K562 (cell line): ENCODE data around the gene ANKRD13A. TPM values are rescaled to one million over a fixed set of nuclear protein-coding genes. Genes with fewer than 3 reads are reported as not detected.

ENCODE experiments used
- C11orf30 ChIP-seq: fragments of 450-650 bp; IDR thresholded peaks from 2 replicates; pipeline ENCODE4 v1.6.1; 2016; ENCODE audit warnings: low read depth, mild to moderate bottlenecking
- CHD2 ChIP-seq: IDR thresholded peaks from 2 replicates; pipeline ENCODE4 v1.6.1; 2011; ENCODE audit warnings: low read depth, low read length
- CREB3 ChIP-seq: fragments of 450-650 bp; conservative IDR thresholded peaks from 2 replicates; pipeline ENCODE4 v1.6.1; 2016; ENCODE audit warnings: missing genetic modification characterization, low read depth, mild to moderate bottlenecking, missing compliant biosample characterization, moderate library complexity
- CTBP1 ChIP-seq: fragments of 450-650 bp; IDR thresholded peaks from 2 replicates; pipeline ENCODE4 v1.6.1; 2016; ENCODE audit warnings: borderline replicate concordance
- EGR1 ChIP-seq: fragments of 450-650 bp; conservative IDR thresholded peaks from 2 replicates; pipeline ENCODE4 v1.6.1; 2017; ENCODE audit warnings: mild to moderate bottlenecking
- HES1 ChIP-seq: fragments of 450-650 bp; IDR thresholded peaks from 2 replicates; pipeline ENCODE4 v1.6.1; 2016; ENCODE audit warnings: low read depth, mild to moderate bottlenecking, moderate library complexity
- HIVEP1 ChIP-seq: fragments of 250-450 bp; sonication (Bioruptor Pico); IDR thresholded peaks from 2 replicates; pipeline ENCODE4 v1.4.0; 2020; ENCODE audit warnings: mild to moderate bottlenecking
- LEF1 ChIP-seq: fragments of 450-650 bp; IDR thresholded peaks from 2 replicates; pipeline ENCODE4 v1.6.1; 2016; ENCODE audit warnings: mild to moderate bottlenecking
- NCOA4 ChIP-seq: fragments of 450-650 bp; IDR thresholded peaks from 2 replicates; pipeline ENCODE4 v1.6.1; 2018; ENCODE audit warnings: mild to moderate bottlenecking; ENCODE audit not compliant: partially characterized antibody
- PATZ1 ChIP-seq: fragments of 250-450 bp; sonication (Bioruptor Pico); IDR thresholded peaks from 2 replicates; pipeline ENCODE4 v1.5.0; 2020; ENCODE audit warnings: mild to moderate bottlenecking, borderline replicate concordance
- RFX1 ChIP-seq: fragments of 450-650 bp; IDR thresholded peaks from 2 replicates; pipeline ENCODE4 v1.6.1; 2016; ENCODE audit warnings: mild to moderate bottlenecking, moderate library complexity
- SMAD1 ChIP-seq: fragments of 150-350 bp; IDR thresholded peaks from 2 replicates; pipeline ENCODE4 v1.6.1; 2014; ENCODE audit warnings: low read length, low read depth; ENCODE audit not compliant: partially characterized antibody
- TAF1 ChIP-seq: IDR thresholded peaks from 2 replicates; pipeline ENCODE4 v1.6.1; 2011; ENCODE audit warnings: mild to moderate bottlenecking, low read length, moderate library complexity; ENCODE audit not compliant: insufficient read depth, control insufficient read depth, severe bottlenecking; ENCODE audit errors: extremely low read depth
- ZEB2 ChIP-seq: fragments of 450-650 bp; IDR thresholded peaks from 2 replicates; pipeline ENCODE4 v1.6.1; 2016
- ZNF146 ChIP-seq: IDR thresholded peaks from one replicate; pipeline ENCODE4 v1.6.1; 2018; ENCODE audit warnings: missing compliant biosample characterization; ENCODE audit not compliant: unreplicated experiment
- ZNF217 ChIP-seq: sonication (generic); formaldehyde crosslinking; IDR thresholded peaks from 2 replicates; pipeline ENCODE4 v1.8.0; 2022; ENCODE audit warnings: mild to moderate bottlenecking, missing genetic modification reagents
- ZNF589 ChIP-seq: fragments of 200-800 bp; sonication (Bioruptor generic); IDR thresholded peaks from 2 replicates; pipeline ENCODE4 v1.6.1; 2016; ENCODE audit warnings: low read depth, missing genetic modification characterization, missing compliant biosample characterization
- ZNF764 ChIP-seq: fragments of 250-450 bp; sonication (Bioruptor Pico); IDR thresholded peaks from 2 replicates; pipeline ENCODE4 v1.4.0; 2020; ENCODE audit warnings: low read depth, mild to moderate bottlenecking, moderate library complexity
- ZZZ3 ChIP-seq: fragments of 450-650 bp; IDR thresholded peaks from 2 replicates; pipeline ENCODE4 v1.6.1; 2016; ENCODE audit warnings: antibody characterized with exemption, mild to moderate bottlenecking, moderate library complexity
- polyA plus RNA-seq, 8 experiments: library from polyadenylated mRNA; depleted of rRNA in 4 of 8; stranded (reverse) in 5 of 8; unstranded in 3 of 8; fragments of >200 nt; fragmentation: Nextera tagmentation in 2 of 8; fragmentation: Illumina TruSeq in 1 of 8; extraction: Ambion mirVana in 2 of 8; extraction: Trizol in 1 of 8; gene quantifications; 2 replicates each; pipeline versions ENCODE4 v1.2.1 to v1.2.3, GENCODE V29; 2011 to 2014; ENCODE audit warnings: inconsistent platforms in 1 of 8, missing spikeins in 1 of 8
- total RNA-seq, 7 experiments: library from RNA; depleted of rRNA in 6 of 7; stranded (reverse); fragments of >200 nt in 6 of 7; fragmentation: Illumina TruSeq in 2 of 7; extraction: Trizol in 2 of 7; gene quantifications; 2 replicates each; pipeline versions ENCODE4 v1.2.1 to v1.2.3, GENCODE V29; 2011 to 2021; ENCODE audit warnings: low replicate concordance in 1 of 7
- TF ChIP-seq, protein P1 (sequence below), 2 experiments: IDR thresholded peaks in 1 of 2; conservative IDR thresholded peaks in 1 of 2; 2 replicates each; pipeline ENCODE4 v1.6.1; 2016; ENCODE audit warnings: low read depth in 2 of 2, mild to moderate bottlenecking in 1 of 2, missing compliant biosample characterization in 1 of 2, missing genetic modification characterization in 1 of 2, moderate library complexity in 1 of 2

Gene ANKRD13A
- total and polyA plus RNA-seq, 9 of the 15 experiments (the other 6 are each of a cell fraction or from before 2014, with no cell fraction given): 5.0 to 55.0 (median 41.5) TPM

DNA sequence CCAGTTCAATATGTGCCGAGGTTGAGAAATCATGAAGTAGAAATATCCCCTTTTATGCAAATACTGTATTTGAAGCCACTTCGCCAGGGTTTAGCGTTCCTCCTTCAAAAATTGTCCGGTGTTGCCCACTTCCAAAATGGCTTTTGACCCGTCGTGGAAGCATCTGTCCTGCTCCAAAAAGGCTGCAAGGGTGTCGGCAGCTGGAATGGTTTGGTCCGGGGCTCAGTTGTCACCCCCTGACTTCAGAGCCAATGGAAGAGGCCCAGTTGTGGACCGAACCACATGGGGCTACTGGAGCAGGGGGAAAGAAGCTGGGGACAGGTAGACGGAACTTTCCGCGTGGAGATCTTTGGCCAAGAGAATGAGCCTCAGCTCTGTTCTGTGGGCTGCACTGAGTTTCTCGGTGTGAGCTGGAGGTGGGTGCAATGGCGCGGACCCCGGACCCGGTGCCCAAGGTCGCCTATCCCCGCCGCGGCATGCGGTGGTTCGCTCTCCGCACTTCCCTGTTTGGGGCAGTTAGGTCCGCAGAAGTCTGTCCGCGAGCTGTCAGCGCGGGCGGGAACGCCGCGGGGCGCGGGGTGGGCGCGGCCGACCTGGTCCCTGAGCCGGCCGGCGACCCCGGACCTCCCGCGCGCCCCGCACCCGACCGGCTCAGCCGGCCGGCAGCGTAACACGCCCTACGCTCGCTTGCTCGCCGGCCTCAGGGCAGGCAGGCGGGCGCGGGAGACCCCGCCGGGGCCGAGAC lies at the start of gene ANKRD13A (continued):
- TF ChIP-seq, protein P1, sequence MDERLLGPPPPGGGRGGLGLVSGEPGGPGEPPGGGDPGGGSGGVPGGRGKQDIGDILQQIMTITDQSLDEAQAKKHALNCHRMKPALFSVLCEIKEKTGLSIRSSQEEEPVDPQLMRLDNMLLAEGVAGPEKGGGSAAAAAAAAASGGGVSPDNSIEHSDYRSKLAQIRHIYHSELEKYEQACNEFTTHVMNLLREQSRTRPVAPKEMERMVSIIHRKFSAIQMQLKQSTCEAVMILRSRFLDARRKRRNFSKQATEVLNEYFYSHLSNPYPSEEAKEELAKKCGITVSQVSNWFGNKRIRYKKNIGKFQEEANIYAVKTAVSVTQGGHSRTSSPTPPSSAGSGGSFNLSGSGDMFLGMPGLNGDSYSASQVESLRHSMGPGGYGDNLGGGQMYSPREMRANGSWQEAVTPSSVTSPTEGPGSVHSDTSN (CRISPR knock-in tag; IDR thresholded peaks at IDR 0.05; ENCODE audit: low read depth): no peak
- TF ChIP-seq, protein P1 (tag; conservative IDR thresholded peaks at IDR 0.05; ENCODE audit: low read depth): 0 out of 2 replicates have a peak, but pooled peaks have one; percentile 39
- TF ChIP-seq HIVEP1 (CRISPR knock-in tag) (no peak), ZNF589 (CRISPR knock-in tag) (peak; percentile 84; the same call in 1 of the 2 replicates), ZNF217 (CRISPR knock-in tag) (no peak), RFX1 (no peak; the same call in 1 of the 2 replicates), TAF1 (peak; percentile 88), ZEB2 (no peak), EGR1 (no peak), HES1 (no peak), ZNF764 (CRISPR knock-in tag) (no peak), CHD2 (0 out of 2 replicates have a peak, but pooled peaks have one; percentile 13), SMAD1 (no peak), LEF1 (no peak), PATZ1 (CRISPR knock-in tag) (0 out of 2 replicates have a peak, but pooled peaks have one; percentile 39), C11orf30 (no peak), ZZZ3 (no peak), ZNF146 (no peak), CTBP1 (peak; percentile 79), NCOA4 (no peak), CREB3 (tag) (peak; percentile 87; the same call in 1 of the 2 replicates)
